ENCODE results near the gene FAM81B.

Gene FAM81B

DNA sequence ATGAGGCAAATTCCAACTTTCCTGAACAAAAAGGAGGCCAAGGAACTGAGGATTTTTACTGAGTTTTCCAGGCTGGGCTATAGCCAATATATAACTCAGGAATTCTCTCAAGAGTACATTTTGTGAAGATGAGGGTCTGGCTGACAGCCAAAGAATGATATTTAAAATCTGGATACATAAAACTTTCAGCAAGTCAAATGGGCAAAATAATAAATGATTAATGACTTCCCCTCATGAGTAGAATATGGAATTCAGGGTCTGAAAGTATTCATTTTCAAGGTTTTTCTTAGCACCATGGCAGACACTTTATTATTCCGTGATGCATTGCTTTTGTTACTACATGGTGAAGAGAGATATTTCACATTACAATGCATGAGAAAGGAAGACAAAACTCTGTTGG lies 7.8 kb downstream of the FAM81B start:
- TF ChIP-seq, protein P1, sequence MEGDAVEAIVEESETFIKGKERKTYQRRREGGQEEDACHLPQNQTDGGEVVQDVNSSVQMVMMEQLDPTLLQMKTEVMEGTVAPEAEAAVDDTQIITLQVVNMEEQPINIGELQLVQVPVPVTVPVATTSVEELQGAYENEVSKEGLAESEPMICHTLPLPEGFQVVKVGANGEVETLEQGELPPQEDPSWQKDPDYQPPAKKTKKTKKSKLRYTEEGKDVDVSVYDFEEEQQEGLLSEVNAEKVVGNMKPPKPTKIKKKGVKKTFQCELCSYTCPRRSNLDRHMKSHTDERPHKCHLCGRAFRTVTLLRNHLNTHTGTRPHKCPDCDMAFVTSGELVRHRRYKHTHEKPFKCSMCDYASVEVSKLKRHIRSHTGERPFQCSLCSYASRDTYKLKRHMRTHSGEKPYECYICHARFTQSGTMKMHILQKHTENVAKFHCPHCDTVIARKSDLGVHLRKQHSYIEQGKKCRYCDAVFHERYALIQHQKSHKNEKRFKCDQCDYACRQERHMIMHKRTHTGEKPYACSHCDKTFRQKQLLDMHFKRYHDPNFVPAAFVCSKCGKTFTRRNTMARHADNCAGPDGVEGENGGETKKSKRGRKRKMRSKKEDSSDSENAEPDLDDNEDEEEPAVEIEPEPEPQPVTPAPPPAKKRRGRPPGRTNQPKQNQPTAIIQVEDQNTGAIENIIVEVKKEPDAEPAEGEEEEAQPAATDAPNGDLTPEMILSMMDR (IDR thresholded peaks at IDR 0.05; ENCODE audit: low read depth, low read length, missing control alignments) = no peak
- H3K4me3 ChIP-seq (ENCODE audit: low read depth, low read length) = no peak overlapping the region
- DNase-seq (ENCODE audit: low read depth) = no peak
- in situ Hi-C loops (cut with HindIII; ENCODE audit: low sequenced_read_pairs) = no loop called here

DNA sequence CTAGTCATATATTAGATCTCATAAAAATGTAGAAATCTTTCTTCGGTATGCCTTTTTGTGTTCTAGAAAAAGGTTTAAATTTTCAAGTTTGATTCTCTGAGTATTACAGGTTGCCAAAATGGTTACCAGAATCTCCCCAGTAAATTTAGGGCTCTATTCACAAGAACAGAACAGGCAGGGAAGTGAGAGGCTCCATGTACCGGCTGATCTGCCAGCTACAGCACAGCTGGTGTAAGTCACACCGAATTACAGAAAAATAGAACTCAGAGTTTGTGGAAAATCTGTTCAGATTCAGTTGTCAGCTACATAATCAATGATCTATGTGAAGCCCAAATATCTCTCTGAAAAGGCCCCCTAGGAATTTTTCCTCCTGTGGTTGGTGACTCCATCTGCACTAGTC lies 10.5 kb downstream of the FAM81B start:
- TF ChIP-seq, protein P1 (IDR thresholded peaks at IDR 0.05; ENCODE audit: low read depth, low read length, missing control alignments) = no peak
- H3K4me3 ChIP-seq (ENCODE audit: low read depth, low read length) = no peak overlapping the region
- no peak for DNase-seq (ENCODE audit: low read depth)
- in situ Hi-C loops (cut with HindIII; ENCODE audit: low sequenced_read_pairs) = no loop called here

DNA sequence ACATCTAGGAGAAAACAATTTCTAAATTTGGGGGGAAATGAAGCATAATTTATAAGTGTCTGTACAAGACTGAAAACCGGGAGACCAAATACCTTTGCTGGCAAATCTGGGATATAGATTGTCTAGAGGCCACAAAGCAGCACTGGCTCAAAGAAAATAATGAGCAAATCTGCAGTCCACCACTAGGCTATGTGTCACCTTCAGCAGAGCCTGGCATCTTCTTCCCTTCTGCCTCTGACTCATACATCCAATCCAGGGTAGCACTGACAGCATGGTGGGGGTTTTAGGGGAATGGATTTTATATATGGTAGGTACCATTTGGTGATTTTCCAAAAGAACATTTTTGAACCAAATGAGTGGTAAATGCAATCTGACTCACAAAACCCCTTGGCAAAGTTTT lies 12.8 kb downstream of the FAM81B start:
- TF ChIP-seq, protein P1 (IDR thresholded peaks at IDR 0.05; ENCODE audit: low read depth, low read length, missing control alignments) = no peak
- H3K4me3 ChIP-seq (ENCODE audit: low read depth, low read length) = no peak overlapping the region
- in situ Hi-C loops (cut with HindIII; ENCODE audit: low sequenced_read_pairs) = no loop called here
- no peak for DNase-seq (ENCODE audit: low read depth)

DNA sequence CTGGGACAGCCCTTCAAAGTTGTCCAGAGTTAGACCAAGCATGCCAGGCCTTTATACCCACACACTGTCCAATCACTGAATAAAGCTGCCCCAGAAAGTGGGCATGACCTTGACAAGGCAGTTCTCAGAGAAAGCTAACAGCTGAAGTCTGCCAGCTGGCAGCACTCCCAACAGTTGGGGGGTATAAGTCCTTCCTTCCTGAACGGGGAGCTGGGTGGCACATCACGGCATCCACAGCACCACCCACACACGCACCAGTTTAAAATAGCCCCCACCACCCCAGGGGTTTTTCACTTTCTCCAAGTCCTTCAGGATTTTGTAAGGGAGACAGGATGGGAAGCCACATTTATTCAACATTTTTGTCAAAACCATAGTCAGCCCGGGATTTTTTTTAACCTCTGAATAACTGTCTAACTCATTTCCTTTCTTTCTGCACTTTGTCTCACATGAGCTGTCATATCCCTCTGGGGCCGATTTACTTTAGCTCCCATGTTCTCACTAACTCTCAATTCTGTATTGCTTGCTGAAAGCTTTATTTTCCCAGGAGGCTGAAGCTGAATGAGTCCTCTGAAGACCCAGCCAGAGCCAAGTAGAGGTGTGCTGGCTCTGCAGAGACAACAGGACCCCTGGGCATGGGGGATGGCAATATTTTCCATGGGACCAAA lies 15.4 kb downstream of the FAM81B start:
- in situ Hi-C loops (cut with HindIII; ENCODE audit: low sequenced_read_pairs) = no loop called here
- DNase-seq (ENCODE audit: low read depth) = no peak
- no peak overlapping the region for H3K4me3 ChIP-seq (ENCODE audit: low read depth, low read length)
- TF ChIP-seq, protein P1 (IDR thresholded peaks at IDR 0.05; ENCODE audit: low read depth, low read length, missing control alignments) = no peak

DNA sequence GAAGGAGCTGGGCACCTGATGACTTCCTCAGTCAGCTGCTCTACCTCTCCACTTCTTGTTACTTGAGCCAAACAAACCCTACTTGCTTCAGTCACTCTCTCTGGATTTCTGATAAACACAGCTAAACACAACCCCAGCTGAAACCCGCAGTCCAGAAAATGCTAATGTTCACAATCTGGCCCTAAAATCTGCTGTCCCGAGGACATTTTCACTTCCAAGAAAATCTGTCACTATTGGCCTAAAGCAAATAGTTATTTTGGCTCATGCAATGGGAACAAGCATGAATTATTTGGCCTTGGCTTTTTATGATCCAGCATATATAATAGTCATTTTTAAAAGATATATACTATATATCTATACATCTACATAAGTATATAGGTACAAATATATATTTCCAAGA lies 19.1 kb downstream of the FAM81B start:
- TF ChIP-seq, protein P1 (IDR thresholded peaks at IDR 0.05; ENCODE audit: low read depth, low read length, missing control alignments) = no peak
- DNase-seq (ENCODE audit: low read depth) = no peak
- no peak overlapping the region for H3K4me3 ChIP-seq (ENCODE audit: low read depth, low read length)
- in situ Hi-C loops (cut with HindIII; ENCODE audit: low sequenced_read_pairs) = no loop called here

DNA sequence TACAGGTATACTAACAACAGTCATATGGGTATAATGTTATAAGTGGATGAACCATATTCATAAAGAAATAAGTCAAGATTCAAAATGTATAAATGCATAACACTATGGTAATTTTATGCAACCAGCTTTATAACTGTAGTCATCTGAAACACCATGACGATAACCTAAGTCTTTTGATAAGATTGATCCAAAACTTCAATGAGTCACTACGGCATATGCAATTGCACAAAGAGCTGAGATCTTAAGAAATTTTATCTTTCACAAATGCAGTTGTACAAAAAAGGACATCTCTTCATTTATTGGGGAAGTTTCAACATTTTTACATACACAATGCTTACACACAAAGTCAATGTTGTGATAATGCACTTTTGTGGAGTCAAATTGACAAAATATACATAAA lies 20.3 kb downstream of the FAM81B start:
- TF ChIP-seq, protein P1 (IDR thresholded peaks at IDR 0.05; ENCODE audit: low read depth, low read length, missing control alignments) = no peak
- in situ Hi-C loops (cut with HindIII; ENCODE audit: low sequenced_read_pairs) = no loop called here
- H3K4me3 ChIP-seq (ENCODE audit: low read depth, low read length) = no peak overlapping the region
- no peak for DNase-seq (ENCODE audit: low read depth)
